ENCODE measurements around the gene LYZL1. TPM values are rescaled to one million over a fixed set of nuclear protein-coding genes. Genes with fewer than 3 reads are reported as not detected.

The LYZL1 gene
- total and polyA plus RNA-seq, 7 donors = not detected

DNA sequence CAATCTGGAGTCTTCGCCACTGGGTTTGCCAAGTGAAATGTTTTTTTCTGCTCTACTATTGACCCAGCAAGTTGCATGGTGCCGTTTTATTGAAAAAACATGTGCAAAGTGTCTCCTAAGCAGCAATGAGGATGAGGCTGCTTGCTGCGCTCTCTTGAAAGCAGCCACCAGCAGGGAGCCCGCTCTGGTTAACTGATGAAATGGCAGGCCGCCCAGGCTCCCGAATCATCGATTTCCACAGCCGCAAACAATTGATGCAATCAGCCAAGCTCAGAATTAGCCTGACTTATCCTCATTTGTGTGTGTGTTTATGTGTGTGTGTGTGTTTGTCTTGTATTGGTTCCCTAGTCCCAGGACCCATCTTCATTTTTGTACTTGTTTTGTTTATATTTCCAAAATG is 22.2 kb upstream of the LYZL1 start:
- no peak overlapping the region for H3K27ac ChIP-seq
- no peak for TF ChIP-seq POLR2A (IDR thresholded peaks at IDR 0.05)
- TF ChIP-seq, protein P1, sequence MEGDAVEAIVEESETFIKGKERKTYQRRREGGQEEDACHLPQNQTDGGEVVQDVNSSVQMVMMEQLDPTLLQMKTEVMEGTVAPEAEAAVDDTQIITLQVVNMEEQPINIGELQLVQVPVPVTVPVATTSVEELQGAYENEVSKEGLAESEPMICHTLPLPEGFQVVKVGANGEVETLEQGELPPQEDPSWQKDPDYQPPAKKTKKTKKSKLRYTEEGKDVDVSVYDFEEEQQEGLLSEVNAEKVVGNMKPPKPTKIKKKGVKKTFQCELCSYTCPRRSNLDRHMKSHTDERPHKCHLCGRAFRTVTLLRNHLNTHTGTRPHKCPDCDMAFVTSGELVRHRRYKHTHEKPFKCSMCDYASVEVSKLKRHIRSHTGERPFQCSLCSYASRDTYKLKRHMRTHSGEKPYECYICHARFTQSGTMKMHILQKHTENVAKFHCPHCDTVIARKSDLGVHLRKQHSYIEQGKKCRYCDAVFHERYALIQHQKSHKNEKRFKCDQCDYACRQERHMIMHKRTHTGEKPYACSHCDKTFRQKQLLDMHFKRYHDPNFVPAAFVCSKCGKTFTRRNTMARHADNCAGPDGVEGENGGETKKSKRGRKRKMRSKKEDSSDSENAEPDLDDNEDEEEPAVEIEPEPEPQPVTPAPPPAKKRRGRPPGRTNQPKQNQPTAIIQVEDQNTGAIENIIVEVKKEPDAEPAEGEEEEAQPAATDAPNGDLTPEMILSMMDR (IDR thresholded peaks at IDR 0.05) = no peak
- no peak for TF ChIP-seq POLR2AphosphoS5 (IDR thresholded peaks at IDR 0.05)
- no peak for TF ChIP-seq EP300 (IDR thresholded peaks at IDR 0.05)
- H3K27me3 ChIP-seq = no peaks in the 10 kb centered on the region
- H3K9me3 ChIP-seq = peaks cover 0 to 3% (median 0%) of the 10 kb centered on the region in 4 donors
- 85 to 86% methylated on average over 8 of the region's 8 CpGs for WGBS, 2 donors
- H3K36me3 ChIP-seq = no peaks in the 10 kb centered on the region
- intact Hi-C loops (cut with DNase I) = no loop called here
- H3K4me3 ChIP-seq = no peak overlapping the region
- H3K4me1 ChIP-seq = no peaks in the 10 kb centered on the region
- DNase-seq = no peak

DNA sequence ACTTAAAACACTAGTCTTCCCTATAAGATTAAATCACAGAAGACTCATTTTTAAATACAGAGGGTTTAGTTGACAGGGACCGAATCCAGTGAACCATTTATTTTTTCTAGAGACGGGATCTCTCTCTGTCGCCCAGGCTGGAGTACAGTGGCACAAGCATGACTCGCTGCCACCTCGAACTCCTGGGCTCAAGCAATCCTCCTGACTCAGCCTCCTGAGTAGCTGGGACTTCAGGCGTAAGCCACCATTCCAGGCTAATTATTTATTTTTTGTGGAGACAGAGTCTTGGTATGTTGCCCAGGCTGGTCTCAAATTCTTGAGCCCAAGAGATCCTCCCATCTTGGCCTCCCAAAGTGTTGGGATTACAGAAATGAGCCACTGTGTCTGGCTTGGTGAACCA is 20.9 kb upstream of the LYZL1 start:
- DNase-seq = no peak
- no peaks in the 10 kb centered on the region for H3K27me3 ChIP-seq
- H3K4me1 ChIP-seq = no peaks in the 10 kb centered on the region
- peaks cover 0 to 3% (median 0%) of the 10 kb centered on the region in 4 donors for H3K9me3 ChIP-seq
- no peak overlapping the region for H3K4me3 ChIP-seq
- intact Hi-C loops (cut with DNase I) = no loop called here
- no peak overlapping the region for H3K27ac ChIP-seq
- TF ChIP-seq POLR2A (IDR thresholded peaks at IDR 0.05) (no peak), POLR2AphosphoS5 (IDR thresholded peaks at IDR 0.05) (no peak), EP300 (IDR thresholded peaks at IDR 0.05) (no peak)
- TF ChIP-seq, protein P1 (IDR thresholded peaks at IDR 0.05) = no peak
- 94% methylated on average over 6 of the region's 6 CpGs for WGBS, 2 donors
- H3K36me3 ChIP-seq = no peaks in the 10 kb centered on the region

DNA sequence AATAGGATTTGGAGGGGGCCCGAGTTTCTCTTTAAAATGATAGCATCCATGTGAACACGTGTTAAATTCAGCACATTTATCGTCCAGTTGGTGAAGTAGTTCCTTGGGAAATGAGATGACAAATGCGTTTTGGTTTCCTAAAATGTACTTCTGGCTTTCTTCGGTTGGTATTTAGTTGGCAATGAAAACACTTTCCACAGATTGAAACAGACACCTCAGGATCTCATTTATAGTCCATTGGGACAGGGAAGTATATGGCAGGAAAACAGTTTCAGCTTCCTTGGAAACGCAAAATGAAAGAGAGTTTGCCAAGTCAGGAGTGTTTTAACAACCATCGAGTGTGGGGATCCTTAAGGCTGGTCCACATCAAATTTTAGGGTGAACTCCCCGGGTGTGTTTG is 19.4 kb upstream of the LYZL1 start:
- WGBS, 2 donors = 84 to 88% methylated on average over 8 of the region's 8 CpGs
- Histone ChIP-seq H3K9me3 (peaks cover 0 to 3% (median 0%) of the 10 kb centered on the region in 4 donors), H3K4me1 (no peaks in the 10 kb centered on the region), H3K27ac (no peak overlapping the region), H3K4me3 (no peak overlapping the region), H3K27me3 (no peaks in the 10 kb centered on the region), H3K36me3 (no peaks in the 10 kb centered on the region)
- intact Hi-C loops (cut with DNase I) = no loop called here
- TF ChIP-seq POLR2A (IDR thresholded peaks at IDR 0.05) (no peak), POLR2AphosphoS5 (IDR thresholded peaks at IDR 0.05) (no peak), EP300 (IDR thresholded peaks at IDR 0.05) (no peak)
- TF ChIP-seq, protein P1 (IDR thresholded peaks at IDR 0.05) = no peak
- DNase-seq = no peak

DNA sequence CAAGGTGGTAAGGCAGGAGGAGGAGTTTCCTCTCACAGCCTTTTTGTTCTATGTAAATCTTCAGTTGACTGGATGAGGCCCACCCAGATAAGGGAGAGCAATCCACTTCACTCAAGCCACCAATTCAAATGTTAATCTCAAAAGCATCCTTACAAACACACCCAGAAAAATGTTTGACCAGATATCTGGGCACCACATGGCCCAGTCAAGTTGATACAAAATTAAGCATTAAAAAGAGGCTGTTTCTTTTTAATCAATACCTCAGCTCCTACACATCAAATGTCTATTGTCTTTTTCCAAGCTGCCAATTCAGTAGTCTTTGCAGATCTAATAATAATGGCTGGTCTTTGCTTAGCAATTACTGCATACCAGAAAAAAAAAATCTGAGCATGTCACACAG is 18.0 kb upstream of the LYZL1 start:
- Histone ChIP-seq H3K27ac (no peak overlapping the region), H3K4me3 (no peak overlapping the region), H3K4me1 (no peaks in the 10 kb centered on the region), H3K9me3 (peaks cover 0 to 3% (median 0%) of the 10 kb centered on the region in 4 donors), H3K27me3 (no peaks in the 10 kb centered on the region), H3K36me3 (no peaks in the 10 kb centered on the region)
- TF ChIP-seq POLR2A (IDR thresholded peaks at IDR 0.05) (no peak), POLR2AphosphoS5 (IDR thresholded peaks at IDR 0.05) (no peak), EP300 (IDR thresholded peaks at IDR 0.05) (no peak)
- TF ChIP-seq, protein P1 (IDR thresholded peaks at IDR 0.05) = no peak
- intact Hi-C loops (cut with DNase I) = no loop called here
- no peak for DNase-seq

DNA sequence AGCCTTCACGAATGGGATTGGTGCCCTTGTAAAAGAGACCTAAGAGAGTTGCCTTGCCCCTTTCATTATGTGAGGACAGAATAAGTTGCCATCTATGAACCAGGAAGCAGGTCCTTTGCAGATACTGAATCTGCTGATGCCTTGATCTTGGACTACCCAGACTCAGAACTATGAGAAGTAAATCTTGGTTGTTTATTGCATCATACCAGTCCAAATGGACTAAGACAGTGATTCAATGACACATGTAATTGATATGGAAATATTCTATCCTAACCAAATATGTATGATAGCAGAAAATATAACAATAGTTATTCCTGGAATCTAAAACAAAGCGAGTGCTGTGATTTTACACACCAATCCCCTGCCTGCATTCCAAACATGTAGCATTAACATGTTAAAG is 17.0 kb upstream of the LYZL1 start:
- DNase-seq = no peak
- no peak overlapping the region for H3K4me3 ChIP-seq
- no peaks in the 10 kb centered on the region for H3K27me3 ChIP-seq
- H3K36me3 ChIP-seq = no peaks in the 10 kb centered on the region
- H3K9me3 ChIP-seq = peaks cover 0 to 3% (median 0%) of the 10 kb centered on the region in 4 donors
- 58 to 69% methylated on average over 2 of the region's 2 CpGs for WGBS, 2 donors
- TF ChIP-seq, protein P1 (IDR thresholded peaks at IDR 0.05) = no peak
- TF ChIP-seq EP300 (IDR thresholded peaks at IDR 0.05) (no peak), POLR2AphosphoS5 (IDR thresholded peaks at IDR 0.05) (no peak), POLR2A (IDR thresholded peaks at IDR 0.05) (no peak)
- intact Hi-C loops (cut with DNase I) = no loop called here
- H3K27ac ChIP-seq = no peak overlapping the region
- no peaks in the 10 kb centered on the region for H3K4me1 ChIP-seq
